Measurements from ENCODE around the gene EIF3L. TPM values are rescaled to one million over a fixed set of nuclear protein-coding genes. Genes with fewer than 3 reads are reported as not detected.

The EIF3L gene
- total and polyA plus RNA-seq, 2 donors (not counting 3 experiments of a cell fraction or from before 2014, with no cell fraction given) = 479 to 601 TPM

GRCh38 chr22:37865510-37865909 is 16.3 kb downstream of the EIF3L start:
- no peak overlapping the region for H3K9ac ChIP-seq (replicated peaks; ENCODE audit: extremely low read depth, insufficient read depth, low read length)
- BruUV-seq (replicated peaks) = no TSS peak
- no peak overlapping the region for H3K4me2 ChIP-seq (ENCODE audit: insufficient read depth, low read length)
- peaks cover 9% of the 10 kb centered on the region for H3K4me1 ChIP-seq (ENCODE audit: control insufficient read depth, extremely low read depth, insufficient read depth, low read length)
- peaks cover 2% of the 10 kb centered on the region for H4K20me1 ChIP-seq (replicated peaks; ENCODE audit: control insufficient read depth, extremely low read depth, insufficient read depth, low read length)
- dilution Hi-C loops (cut with MboI; ENCODE audit: extremely low pct_ligation_motif_present, low sequenced_read_pairs) (no loop called here), intact Hi-C loops (cut with micrococcal nuclease) (no loop called here)
- no peaks in the 10 kb centered on the region for H3K27me3 ChIP-seq (ENCODE audit: control insufficient read depth in 2 of 2, insufficient read depth in 2 of 2, low read length in 2 of 2)
- no peaks in the 10 kb centered on the region for H3K9me1 ChIP-seq (replicated peaks; ENCODE audit: control insufficient read depth, extremely low read depth, insufficient read depth, low read length)
- no peaks in the 10 kb centered on the region for H3K9me3 ChIP-seq (replicated peaks; ENCODE audit: control insufficient read depth, insufficient read depth, low read length)
- DNase-seq (ENCODE audit: low read depth, low spot score) (no peak), FAIRE-seq (no peak)
- H3K36me3 ChIP-seq (ENCODE audit: control insufficient read depth in 2 of 2, extremely low read depth in 1 of 2, insufficient read depth in 2 of 2, low read length in 2 of 2) = peaks cover 37 to 51% of the 10 kb centered on the region in 2 experiments
- no peak overlapping the region for H3K27ac ChIP-seq (ENCODE audit: insufficient read depth, low read depth, low read length)
- no peak overlapping the region for H2AFZ ChIP-seq (ENCODE audit: low read depth, low read length)
- TF ChIP-seq MAX (IDR thresholded peaks at IDR 0.05; ENCODE audit: insufficient read depth, insufficient read length) = no peak
- TF ChIP-seq CTCF (IDR thresholded peaks at IDR 0.05; ENCODE audit: extremely low read depth in 1 of 2, insufficient read depth in 1 of 2, low read depth in 1 of 2, low read length in 2 of 2) = no peak
- TF ChIP-seq FOS (IDR thresholded peaks at IDR 0.05; ENCODE audit: borderline replicate concordance, insufficient read depth, low read length) = no peak
- no peak for TF ChIP-seq EZH2 (IDR thresholded peaks at IDR 0.05; ENCODE audit: borderline replicate concordance, low read depth, low read length, severe bottlenecking)
- TF ChIP-seq MYC (IDR thresholded peaks at IDR 0.05; ENCODE audit: low read depth, low read length) = no peak
- TF ChIP-seq JUN (IDR thresholded peaks at IDR 0.05; ENCODE audit: borderline replicate concordance, insufficient read depth, insufficient read length, low read depth) = no peak
- TF ChIP-seq POLR2A (IDR thresholded peaks at IDR 0.05; ENCODE audit: low read depth, low read length) = no peak
- TF ChIP-seq POLR2AphosphoS5 (IDR thresholded peaks at IDR 0.05; ENCODE audit: insufficient read depth, low read depth, low read length) = no peak
- TF ChIP-seq GATA2 (IDR thresholded peaks at IDR 0.05; ENCODE audit: insufficient read depth, insufficient read length, low read depth, low read length) = no peak
- ChIA-PET POLR2A (no interaction called here), CTCF (interaction anchor here (5.1 kb wide), 1 partner anchor 48 kb away, joined by 223 read pairs; no protein-coding TSS in a partner anchor)
- peaks cover 18% of the 10 kb centered on the region for H3K79me2 ChIP-seq (ENCODE audit: control insufficient read depth, insufficient read depth, low read length)
- H3K4me3 ChIP-seq (replicated peaks in 1 of 3; ENCODE audit: insufficient read depth in 1 of 3, low read depth in 1 of 3, low read length in 3 of 3) = no peak overlapping the region

Data from endothelial cell of umbilical vein (primary cell).